CD8-positive, alpha-beta memory T cell (primary cell): ENCODE results near the gene TTC19. TPM values are rescaled to one million over a fixed set of nuclear protein-coding genes. Genes with fewer than 3 reads are reported as not detected.

Source experiments
- polyA plus RNA-seq: library from polyadenylated mRNA; unstranded; fragments of 300-500 nt; fragmentation: Illumina TruSeq; gene quantifications from one replicate; pipeline ENCODE4 v1.2.3, GENCODE V29; 2021
- total RNA-seq, 2 experiments: library from RNA; stranded (reverse); gene quantifications; one replicate each; pipeline ENCODE4 v1.2.3, GENCODE V29; 2021

The TTC19 gene
- total and polyA plus RNA-seq, 3 experiments from 2014 or later: 30.6 to 40.5 (median 34.1) TPM

Other genes with a start within 250 kb of the TTC19 start
- gene ADORA2B, start 54.7 kb upstream of the TTC19 start, total RNA-seq: under 1 TPM; 0.88 to 0.95 TPM
- 1.2 TPM for gene ADORA2B, start 54.7 kb upstream of the TTC19 start, polyA plus RNA-seq
- gene ZSWIM7, start 120 bp upstream of the TTC19 start, total RNA-seq: 10 to 100 TPM; 11.0 to 12.2 TPM
- 60.4 TPM for gene ZSWIM7, start 120 bp upstream of the TTC19 start, polyA plus RNA-seq
- gene NCOR1, start 215.7 kb downstream of the TTC19 start, total RNA-seq: 100 to 1,000 TPM; 146 to 147 TPM
- 158 TPM for gene NCOR1, start 215.7 kb downstream of the TTC19 start, polyA plus RNA-seq
- gene PIGL, start 217.4 kb downstream of the TTC19 start, total RNA-seq: 10 to 100 TPM; 26.3 to 27.1 TPM
- gene PIGL, start 217.4 kb downstream of the TTC19 start, polyA plus RNA-seq: 12.9 TPM